GM12878 (cell line): Measurements from ENCODE around the gene FOSB. TPM values are rescaled to one million over a fixed set of nuclear protein-coding genes. Genes with fewer than 3 reads are reported as not detected.

Source experiments
- E2F8 ChIP-seq: fragments of 450-650 bp; IDR thresholded peaks from 2 replicates; pipeline ENCODE4 v1.6.1; 2018; ENCODE audit warnings: mild to moderate bottlenecking, low read depth, moderate library complexity; ENCODE audit not compliant: partially characterized antibody
- EED ChIP-seq: sonication (generic); IDR thresholded peaks from 2 replicates; pipeline ENCODE4 v1.6.1; 2016; ENCODE audit warnings: antibody characterized with exemption, low read depth
- ETV6 ChIP-seq, 2 experiments: fragments of 450-650 bp in 1 of 2; IDR thresholded peaks in 1 of 2; conservative IDR thresholded peaks in 1 of 2; 2 replicates each; pipeline ENCODE4 v1.6.1; 2014; ENCODE audit warnings: antibody characterized with exemption in 1 of 2, borderline replicate concordance in 1 of 2, low read depth in 1 of 2, mild to moderate bottlenecking in 1 of 2, moderate library complexity in 1 of 2
- FOXK2 ChIP-seq: fragments of 450-650 bp; IDR thresholded peaks from 2 replicates; pipeline ENCODE4 v1.6.1; 2017; ENCODE audit warnings: mild to moderate bottlenecking, moderate library complexity
- IKZF1 ChIP-seq: fragments of 450-650 bp; conservative IDR thresholded peaks from 2 replicates; pipeline ENCODE4 v1.6.1; 2017; ENCODE audit warnings: antibody characterized with exemption, mild to moderate bottlenecking
- IRF3 ChIP-seq: fragments of 450-650 bp; IDR thresholded peaks from 2 replicates; pipeline ENCODE4 v1.6.1; 2014; ENCODE audit warnings: mild to moderate bottlenecking
- NKRF ChIP-seq: fragments of 450-650 bp; conservative IDR thresholded peaks from 2 replicates; pipeline ENCODE4 v1.6.1; 2017; ENCODE audit warnings: mild to moderate bottlenecking, moderate library complexity
- NR2F1 ChIP-seq: fragments of 450-650 bp; conservative IDR thresholded peaks from 2 replicates; pipeline ENCODE4 v1.6.1; 2017; ENCODE audit warnings: mild to moderate bottlenecking
- POU2F2 ChIP-seq: IDR thresholded peaks from 3 replicates; pipeline ENCODE4 v1.6.1; 2011; ENCODE audit warnings: low read depth, mild to moderate bottlenecking, low read length, borderline replicate concordance
- RCOR1 ChIP-seq: conservative IDR thresholded peaks from 2 replicates; pipeline ENCODE4 v1.6.1; 2012; ENCODE audit warnings: low read depth, low read length, improper control_type of control experiment
- RELA ChIP-seq: fragments of 450-650 bp; IDR thresholded peaks from 2 replicates; pipeline ENCODE4 v1.8.0; 2014; ENCODE audit warnings: borderline replicate concordance; ENCODE audit not compliant: partially characterized antibody
- RFX5 ChIP-seq: IDR thresholded peaks from 2 replicates; pipeline ENCODE4 v1.6.1; 2011; ENCODE audit warnings: low read depth, low read length, improper control_type of control experiment
- SPI1 ChIP-seq: IDR thresholded peaks from 2 replicates; pipeline ENCODE4 v1.6.1; 2011; ENCODE audit warnings: low read depth, mild to moderate bottlenecking, low read length, moderate library complexity, borderline replicate concordance; ENCODE audit not compliant: insufficient read depth
- STAT1 ChIP-seq: fragments of 450-650 bp; conservative IDR thresholded peaks from 2 replicates; pipeline ENCODE4 v1.6.1; 2014; ENCODE audit warnings: antibody characterized with exemption, mild to moderate bottlenecking
- TCF3 ChIP-seq: IDR thresholded peaks from 2 replicates; pipeline ENCODE4 v1.6.1; 2012; ENCODE audit warnings: low read depth, mild to moderate bottlenecking, low read length, borderline replicate concordance; ENCODE audit not compliant: insufficient read depth
- YY1 ChIP-seq: IDR thresholded peaks from 2 replicates; pipeline ENCODE4 v1.6.1; 2011; ENCODE audit warnings: low read depth, mild to moderate bottlenecking, low read length
- polyA plus RNA-seq, 11 experiments: library from polyadenylated mRNA; depleted of rRNA in 4 of 11; unstranded in 6 of 11; stranded (reverse) in 5 of 11; fragments of >200 nt; fragmentation: Nextera tagmentation in 4 of 11; fragmentation: Illumina TruSeq in 1 of 11; extraction: Ambion mirVana in 4 of 11; extraction: Trizol in 1 of 11; gene quantifications; 1 replicate in 1 of 11; 2 replicates in 10 of 11; pipeline versions ENCODE4 v1.2.1 to v1.2.3, GENCODE V29; 2011 to 2016; ENCODE audit warnings: inconsistent platforms in 2 of 11, missing spikeins in 2 of 11, low read depth in 1 of 11
- total RNA-seq, 4 experiments: library from RNA; depleted of rRNA in 3 of 4; stranded (reverse); fragments of >200 nt in 3 of 4; fragmentation: Illumina TruSeq in 1 of 4; extraction: Trizol in 1 of 4; gene quantifications; 2 replicates each; pipeline versions ENCODE4 v1.2.1 to v1.2.3, GENCODE V29; 2013 to 2021
- TF ChIP-seq, protein P1 (sequence below): fragments of 450-650 bp; IDR thresholded peaks from 2 replicates; pipeline ENCODE4 v1.6.1; 2017; ENCODE audit warnings: mild to moderate bottlenecking
- TF ChIP-seq, protein P2 (sequence below): IDR thresholded peaks from 2 replicates; pipeline ENCODE4 v1.6.1; 2012; ENCODE audit warnings: low read depth, low read length, improper control_type of control experiment
- TF ChIP-seq, protein P3 (sequence below): fragments of 450-650 bp; IDR thresholded peaks from 2 replicates; pipeline ENCODE4 v1.6.1; 2016; ENCODE audit warnings: mild to moderate bottlenecking

Gene FOSB
- total and polyA plus RNA-seq, 10 of the 15 experiments (the other 5 are each of a cell fraction or from before 2014, with no cell fraction given) = 0.06 to 0.56 (median 0.26) TPM

DNA sequence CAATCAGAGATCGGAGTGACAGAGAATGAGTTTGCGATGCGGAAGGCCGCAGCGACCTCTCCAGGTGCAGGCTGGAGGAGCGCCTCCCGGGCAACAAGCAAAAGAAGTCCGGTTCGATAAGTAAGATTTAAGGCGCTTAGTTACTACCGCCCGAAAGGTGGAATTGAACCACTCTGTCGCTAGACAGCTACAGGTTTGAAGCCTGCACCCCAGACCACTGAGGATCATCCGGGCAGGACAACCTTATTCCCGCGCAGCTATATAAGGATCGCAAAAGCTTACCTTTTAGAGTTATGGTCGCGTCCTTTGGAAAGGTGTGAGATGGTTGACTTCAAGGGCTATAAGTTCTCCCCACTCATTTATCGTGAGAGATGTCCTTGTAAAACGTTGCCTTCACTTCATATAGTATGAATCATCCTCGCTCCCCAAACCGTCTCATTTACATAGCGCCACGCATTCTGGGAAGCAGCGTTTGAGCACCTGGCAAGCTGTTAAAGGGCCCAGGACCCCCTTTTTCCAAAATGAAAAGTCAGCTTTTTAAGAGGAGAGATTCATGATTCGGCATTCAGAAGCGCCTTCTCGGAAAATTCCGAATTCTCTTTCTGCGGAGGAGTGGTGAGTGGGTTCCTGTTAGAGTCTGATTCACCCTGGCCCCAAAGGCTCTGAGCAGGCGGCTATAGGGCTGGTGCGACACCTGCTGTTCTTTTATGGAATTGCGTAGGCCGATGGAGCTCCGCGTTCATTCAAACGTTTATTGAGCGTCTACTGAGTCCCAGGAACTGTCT lies 10.8 kb downstream of the FOSB start (continued):
- TF ChIP-seq E2F8 (peak; percentile 30), RFX5 (no peak), SPI1 (no peak), NKRF (peak; percentile 53; the same call in 1 of the 2 replicates), RCOR1 (peak; percentile 61; the same call in 1 of the 2 replicates), STAT1 (0 out of 2 replicates have a peak, but pooled peaks have one; percentile 87), YY1 (peak; percentile 77), ETV6 (conservative IDR thresholded peaks at IDR 0.05 in 1 of 2, IDR thresholded peaks at IDR 0.05 in 1 of 2; ENCODE audit: borderline replicate concordance in 1 of 2, low read depth in 1 of 2) (peak in 1 of 2 experiments; percentile 22; a peak in 1 of 4 replicates), NR2F1 (peak; percentile 48), IKZF1 (peak; percentile 68), POU2F2 (peak; percentile 100), TCF3 (peak; percentile 44; the same call in 1 of the 2 replicates), EED (peak; percentile 42; the same call in 1 of the 2 replicates), IRF3 (0 out of 2 replicates have a peak, but pooled peaks have one; percentile 55), RELA (peak; percentile 67), FOXK2 (no peak)
- TF ChIP-seq, protein P1, sequence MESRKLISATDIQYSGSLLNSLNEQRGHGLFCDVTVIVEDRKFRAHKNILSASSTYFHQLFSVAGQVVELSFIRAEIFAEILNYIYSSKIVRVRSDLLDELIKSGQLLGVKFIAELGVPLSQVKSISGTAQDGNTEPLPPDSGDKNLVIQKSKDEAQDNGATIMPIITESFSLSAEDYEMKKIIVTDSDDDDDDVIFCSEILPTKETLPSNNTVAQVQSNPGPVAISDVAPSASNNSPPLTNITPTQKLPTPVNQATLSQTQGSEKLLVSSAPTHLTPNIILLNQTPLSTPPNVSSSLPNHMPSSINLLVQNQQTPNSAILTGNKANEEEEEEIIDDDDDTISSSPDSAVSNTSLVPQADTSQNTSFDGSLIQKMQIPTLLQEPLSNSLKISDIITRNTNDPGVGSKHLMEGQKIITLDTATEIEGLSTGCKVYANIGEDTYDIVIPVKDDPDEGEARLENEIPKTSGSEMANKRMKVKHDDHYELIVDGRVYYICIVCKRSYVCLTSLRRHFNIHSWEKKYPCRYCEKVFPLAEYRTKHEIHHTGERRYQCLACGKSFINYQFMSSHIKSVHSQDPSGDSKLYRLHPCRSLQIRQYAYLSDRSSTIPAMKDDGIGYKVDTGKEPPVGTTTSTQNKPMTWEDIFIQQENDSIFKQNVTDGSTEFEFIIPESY = no peak
- TF ChIP-seq, protein P2, sequence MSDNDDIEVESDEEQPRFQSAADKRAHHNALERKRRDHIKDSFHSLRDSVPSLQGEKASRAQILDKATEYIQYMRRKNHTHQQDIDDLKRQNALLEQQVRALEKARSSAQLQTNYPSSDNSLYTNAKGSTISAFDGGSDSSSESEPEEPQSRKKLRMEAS = peak; percentile 3
- TF ChIP-seq, protein P3, sequence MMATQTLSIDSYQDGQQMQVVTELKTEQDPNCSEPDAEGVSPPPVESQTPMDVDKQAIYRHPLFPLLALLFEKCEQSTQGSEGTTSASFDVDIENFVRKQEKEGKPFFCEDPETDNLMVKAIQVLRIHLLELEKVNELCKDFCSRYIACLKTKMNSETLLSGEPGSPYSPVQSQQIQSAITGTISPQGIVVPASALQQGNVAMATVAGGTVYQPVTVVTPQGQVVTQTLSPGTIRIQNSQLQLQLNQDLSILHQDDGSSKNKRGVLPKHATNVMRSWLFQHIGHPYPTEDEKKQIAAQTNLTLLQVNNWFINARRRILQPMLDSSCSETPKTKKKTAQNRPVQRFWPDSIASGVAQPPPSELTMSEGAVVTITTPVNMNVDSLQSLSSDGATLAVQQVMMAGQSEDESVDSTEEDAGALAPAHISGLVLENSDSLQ = no peak
